ENCODE results near the gene ATP6V0D1. TPM values are rescaled to one million over a fixed set of nuclear protein-coding genes. Genes with fewer than 3 reads are reported as not detected.

The ATP6V0D1 gene
- total and polyA plus RNA-seq, 2 of the 4 experiments (the other 2 are of a cell fraction) = 112 to 124 TPM

DNA sequence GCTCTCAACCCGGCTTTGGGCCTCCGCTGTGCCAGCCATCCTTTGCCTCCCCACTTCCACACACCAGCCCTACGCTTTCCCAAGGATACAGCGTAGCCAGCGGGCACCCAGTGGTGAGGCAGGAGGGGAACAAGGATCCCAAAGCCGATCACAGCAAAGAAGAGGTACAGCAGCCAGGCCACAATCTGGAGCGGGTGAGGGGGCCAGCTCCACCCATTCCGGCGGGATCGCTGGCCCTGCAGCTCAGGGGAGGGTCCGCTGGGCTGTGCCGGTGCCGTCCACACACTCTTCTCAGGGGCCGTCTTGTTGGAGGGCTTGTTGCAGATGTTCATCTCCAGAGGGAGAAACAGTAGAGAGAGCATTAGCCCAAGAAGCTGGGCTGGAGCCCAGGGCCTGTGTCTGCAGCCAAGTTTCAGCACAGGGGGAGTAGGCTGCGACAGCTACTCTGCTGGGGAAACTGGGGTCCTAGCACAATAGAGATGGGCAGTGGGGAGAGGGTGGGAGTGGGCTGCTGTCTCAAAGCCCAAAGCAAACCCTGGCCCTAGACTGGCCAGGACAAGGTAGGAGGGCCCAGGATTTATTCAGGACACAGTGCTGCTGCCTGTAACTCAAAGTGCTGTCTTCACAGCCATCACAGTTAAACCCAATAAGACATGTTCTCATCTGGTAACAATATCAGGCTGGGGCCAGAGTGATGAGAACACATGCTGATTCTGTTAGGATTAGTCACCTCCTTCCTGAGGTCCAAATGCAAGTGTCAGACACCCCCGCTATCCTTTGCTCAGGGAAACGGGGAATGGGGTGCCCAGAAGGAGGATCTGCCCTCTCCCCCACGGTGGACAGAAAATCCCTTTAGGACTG is 74.6 kb downstream of the ATP6V0D1 start (continued):
- TF ChIP-seq RCOR1 (IDR thresholded peaks at IDR 0.05; ENCODE audit: insufficient replicate concordance, low read length) = no peak
- no peak for TF ChIP-seq BHLHE40 (IDR thresholded peaks at IDR 0.05; ENCODE audit: low read depth, low read length)
- TF ChIP-seq CEBPB (IDR thresholded peaks at IDR 0.05; ENCODE audit: low read depth, low read length) = 0 out of 2 replicates have a peak, but pooled peaks have one; percentile 12

DNA sequence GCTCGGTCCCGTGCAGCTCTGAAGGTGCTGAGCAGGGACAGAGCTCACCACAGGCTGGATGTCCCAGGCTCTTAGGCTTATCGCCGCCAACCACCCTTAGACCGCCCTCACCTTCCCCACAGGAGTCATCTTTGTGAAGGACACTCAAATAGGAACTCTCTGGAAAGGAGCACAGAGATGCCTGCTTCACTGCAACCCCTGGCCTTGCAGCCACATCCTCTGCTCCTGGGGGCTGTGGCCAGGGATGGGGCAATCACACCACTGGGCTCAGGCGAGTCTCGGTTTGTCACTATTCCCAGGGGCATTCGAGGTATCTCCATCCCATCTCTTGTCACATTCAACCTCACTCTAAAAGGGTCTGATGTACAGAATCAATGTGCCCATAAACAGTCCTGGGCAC is 75.6 kb downstream of the ATP6V0D1 start:
- Histone ChIP-seq H4K91ac (ENCODE audit: insufficient read depth, low read depth, low read length) (no peak overlapping the region), H2AK5ac (ENCODE audit: low read depth, low read length) (no peak overlapping the region), H2AK9ac (replicated peaks; ENCODE audit: low read depth, low read length, poor library complexity) (no peak overlapping the region), H3K56ac (ENCODE audit: extremely low read depth, insufficient read depth, low read length) (no peak overlapping the region), H3K18ac (ENCODE audit: low read depth, low read length) (no peak overlapping the region), H4K5ac (ENCODE audit: low read depth, low read length) (no peak overlapping the region), H3K4me3 (ENCODE audit: insufficient read depth, low read depth, low read length) (no peak overlapping the region), H3K9me3 (ENCODE audit: control insufficient read depth, insufficient read depth, low read length) (no peaks in the 10 kb centered on the region), H2BK5ac (ENCODE audit: low read depth, low read length, poor library complexity, severe bottlenecking) (no peak overlapping the region), H2BK20ac (ENCODE audit: low read depth, low read length) (no peak overlapping the region), H3K36me3 (ENCODE audit: control insufficient read depth, insufficient read depth, low read length) (no peaks in the 10 kb centered on the region), H3K23ac (ENCODE audit: low read depth, low read length) (0 out of 2 replicates have a peak overlapping the region, but pooled peaks have one; percentile 23), H2BK120ac (ENCODE audit: low read depth, low read length) (no peak overlapping the region), H3K4ac (ENCODE audit: low read depth, low read length) (no peak overlapping the region; the same call in 1 of the 2 replicates), H3K27ac (ENCODE audit: insufficient read depth, low read length) (no peak overlapping the region), H3K79me1 (ENCODE audit: low read depth in 1 of 2, low read length in 2 of 2) (peaks cover 0 to 10% of the 10 kb centered on the region in 2 experiments; a peak in 2 of 4 replicates), H3K4me2 (ENCODE audit: low read depth, low read length) (no peak overlapping the region), H3K27me3 (ENCODE audit: control insufficient read depth, insufficient read depth, low read length) (no peaks in the 10 kb centered on the region), H2BK15ac (ENCODE audit: low read depth, low read length) (no peak overlapping the region), H3K4me1 (ENCODE audit: control insufficient read depth, insufficient read depth, low read length) (peaks cover 17% of the 10 kb centered on the region), H3K14ac (replicated peaks; ENCODE audit: low read depth, low read length) (no peak overlapping the region), H4K20me1 (ENCODE audit: insufficient read depth, low read length) (no peaks in the 10 kb centered on the region), H4K8ac (ENCODE audit: low read depth in 2 of 2, low read length in 2 of 2) (no peak overlapping the region), H3K9me1 (ENCODE audit: insufficient read depth, low read length) (peaks cover 12% of the 10 kb centered on the region), H3K9ac (ENCODE audit: low read depth, low read length) (no peak overlapping the region), H2AFZ (replicated peaks; ENCODE audit: low read length, poor library complexity) (no peak overlapping the region)
- ATAC-seq (ENCODE audit: low read depth) (no peak), DNase-seq (no peak)
- dilution Hi-C loops (cut with HindIII; ENCODE audit: low sequenced_read_pairs, unreplicated experiment) (no loop called here), intact Hi-C loops (cut with micrococcal nuclease) (no loop called here), in situ Hi-C loops (cut with MboI; ENCODE audit: low sequenced_read_pairs) (no loop called here)
- CTCF ChIA-PET = interaction anchor here (0.6 kb wide), 1 partner anchor 93 kb away, joined by 4 read pairs; no protein-coding TSS in a partner anchor
- no CpG with 5 or more reads among the region's 8 CpGs for WGBS, 2 experiments (ENCODE audit: extremely low coverage in 2 of 2, insufficient read length in 1 of 2)
- BruUV-seq (replicated peaks) = no TSS peak
- TF ChIP-seq FOS (IDR thresholded peaks at IDR 0.05; ENCODE audit: low read depth, low read length) (no peak), MAFK (IDR thresholded peaks at IDR 0.05; ENCODE audit: low read depth, low read length) (no peak), MAZ (IDR thresholded peaks at IDR 0.05; ENCODE audit: borderline replicate concordance, low read depth, low read length) (no peak), RAD21 (IDR thresholded peaks at IDR 0.05; ENCODE audit: low read length) (no peak), CHD1 (IDR thresholded peaks at IDR 0.05; ENCODE audit: low read depth, low read length) (no peak), NFE2L2 (IDR thresholded peaks at IDR 0.05; ENCODE audit: low read depth, low read length) (no peak), RCOR1 (IDR thresholded peaks at IDR 0.05; ENCODE audit: insufficient replicate concordance, low read length) (no peak), SMC3 (IDR thresholded peaks at IDR 0.05; ENCODE audit: low read depth, low read length) (no peak), RFX5 (IDR thresholded peaks at IDR 0.05; ENCODE audit: low read depth, low read length) (no peak), CEBPB (IDR thresholded peaks at IDR 0.05; ENCODE audit: low read depth, low read length) (no peak), POLR2A (IDR thresholded peaks at IDR 0.05; ENCODE audit: low read depth, low read length) (no peak), BHLHE40 (IDR thresholded peaks at IDR 0.05; ENCODE audit: low read depth, low read length) (no peak)
- TF ChIP-seq, protein P1, sequence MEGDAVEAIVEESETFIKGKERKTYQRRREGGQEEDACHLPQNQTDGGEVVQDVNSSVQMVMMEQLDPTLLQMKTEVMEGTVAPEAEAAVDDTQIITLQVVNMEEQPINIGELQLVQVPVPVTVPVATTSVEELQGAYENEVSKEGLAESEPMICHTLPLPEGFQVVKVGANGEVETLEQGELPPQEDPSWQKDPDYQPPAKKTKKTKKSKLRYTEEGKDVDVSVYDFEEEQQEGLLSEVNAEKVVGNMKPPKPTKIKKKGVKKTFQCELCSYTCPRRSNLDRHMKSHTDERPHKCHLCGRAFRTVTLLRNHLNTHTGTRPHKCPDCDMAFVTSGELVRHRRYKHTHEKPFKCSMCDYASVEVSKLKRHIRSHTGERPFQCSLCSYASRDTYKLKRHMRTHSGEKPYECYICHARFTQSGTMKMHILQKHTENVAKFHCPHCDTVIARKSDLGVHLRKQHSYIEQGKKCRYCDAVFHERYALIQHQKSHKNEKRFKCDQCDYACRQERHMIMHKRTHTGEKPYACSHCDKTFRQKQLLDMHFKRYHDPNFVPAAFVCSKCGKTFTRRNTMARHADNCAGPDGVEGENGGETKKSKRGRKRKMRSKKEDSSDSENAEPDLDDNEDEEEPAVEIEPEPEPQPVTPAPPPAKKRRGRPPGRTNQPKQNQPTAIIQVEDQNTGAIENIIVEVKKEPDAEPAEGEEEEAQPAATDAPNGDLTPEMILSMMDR (conservative IDR thresholded peaks at IDR 0.05; ENCODE audit: low read depth, low read length) = no peak
- TF ChIP-seq, protein P2, sequence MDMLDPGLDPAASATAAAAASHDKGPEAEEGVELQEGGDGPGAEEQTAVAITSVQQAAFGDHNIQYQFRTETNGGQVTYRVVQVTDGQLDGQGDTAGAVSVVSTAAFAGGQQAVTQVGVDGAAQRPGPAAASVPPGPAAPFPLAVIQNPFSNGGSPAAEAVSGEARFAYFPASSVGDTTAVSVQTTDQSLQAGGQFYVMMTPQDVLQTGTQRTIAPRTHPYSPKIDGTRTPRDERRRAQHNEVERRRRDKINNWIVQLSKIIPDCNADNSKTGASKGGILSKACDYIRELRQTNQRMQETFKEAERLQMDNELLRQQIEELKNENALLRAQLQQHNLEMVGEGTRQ (IDR thresholded peaks at IDR 0.05; ENCODE audit: low read depth, low read length) = no peak
- POLR2A ChIA-PET (ENCODE audit: unreplicated experiment) = no interaction called here
